ENCODE measurements around the gene DPP6. TPM values are rescaled to one million over a fixed set of nuclear protein-coding genes. Genes with fewer than 3 reads are reported as not detected.

DPP6 gene
- total RNA-seq, 1 experiment from 2014 or later: not detected

DNA sequence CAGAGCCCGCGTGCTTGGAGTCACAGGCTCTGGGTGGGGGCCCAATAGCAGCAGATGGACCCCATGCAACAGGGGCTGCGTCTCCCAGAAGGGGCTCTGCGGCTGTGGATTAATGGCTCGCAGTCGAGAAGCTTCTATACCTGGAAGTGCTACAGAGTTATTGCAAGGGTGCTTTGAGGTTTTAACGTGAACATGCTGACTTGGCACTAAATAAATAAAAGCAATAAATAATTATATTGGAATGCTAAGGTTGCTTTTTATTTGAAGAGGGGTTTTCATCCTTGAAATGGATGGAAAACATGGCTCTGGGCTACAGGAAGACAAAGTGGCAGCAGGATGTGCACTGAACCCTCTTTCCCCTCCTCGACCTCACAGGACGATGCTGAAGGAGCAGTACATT lies 828.3 kb downstream of the DPP6 start:
- no peak overlapping the region for H3K4me3 ChIP-seq (ENCODE audit: low read depth, low read length, poor library complexity, severe bottlenecking)
- peaks cover 8% of the 10 kb centered on the region for H3K9me3 ChIP-seq (ENCODE audit: low read depth, low read length, poor library complexity, severe bottlenecking)
- intact Hi-C loops (cut with micrococcal nuclease; ENCODE audit: unreplicated experiment): no loop called here
- no peak for DNase-seq (ENCODE audit: low spot score)
- TF ChIP-seq, protein P1, sequence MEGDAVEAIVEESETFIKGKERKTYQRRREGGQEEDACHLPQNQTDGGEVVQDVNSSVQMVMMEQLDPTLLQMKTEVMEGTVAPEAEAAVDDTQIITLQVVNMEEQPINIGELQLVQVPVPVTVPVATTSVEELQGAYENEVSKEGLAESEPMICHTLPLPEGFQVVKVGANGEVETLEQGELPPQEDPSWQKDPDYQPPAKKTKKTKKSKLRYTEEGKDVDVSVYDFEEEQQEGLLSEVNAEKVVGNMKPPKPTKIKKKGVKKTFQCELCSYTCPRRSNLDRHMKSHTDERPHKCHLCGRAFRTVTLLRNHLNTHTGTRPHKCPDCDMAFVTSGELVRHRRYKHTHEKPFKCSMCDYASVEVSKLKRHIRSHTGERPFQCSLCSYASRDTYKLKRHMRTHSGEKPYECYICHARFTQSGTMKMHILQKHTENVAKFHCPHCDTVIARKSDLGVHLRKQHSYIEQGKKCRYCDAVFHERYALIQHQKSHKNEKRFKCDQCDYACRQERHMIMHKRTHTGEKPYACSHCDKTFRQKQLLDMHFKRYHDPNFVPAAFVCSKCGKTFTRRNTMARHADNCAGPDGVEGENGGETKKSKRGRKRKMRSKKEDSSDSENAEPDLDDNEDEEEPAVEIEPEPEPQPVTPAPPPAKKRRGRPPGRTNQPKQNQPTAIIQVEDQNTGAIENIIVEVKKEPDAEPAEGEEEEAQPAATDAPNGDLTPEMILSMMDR (conservative IDR thresholded peaks at IDR 0.05; ENCODE audit: low read depth, low read length): no peak
- no peak for TF ChIP-seq EZH2 (IDR thresholded peaks at IDR 0.05; ENCODE audit: borderline replicate concordance, low read depth, low read length, poor library complexity, severe bottlenecking)
- BruUV-seq (replicated peaks): no TSS peak
- ChIA-PET POLR2A (ENCODE audit: low non-redundant PET) (no interaction called here), CTCF (no interaction called here)
- no peak overlapping the region for H3K27ac ChIP-seq (ENCODE audit: low read depth, low read length, poor library complexity, severe bottlenecking)
- H3K36me3 ChIP-seq (ENCODE audit: insufficient read depth, low read length, poor library complexity, severe bottlenecking): no peaks in the 10 kb centered on the region
- H3K4me1 ChIP-seq (ENCODE audit: insufficient read depth, low read length, poor library complexity, severe bottlenecking): no peaks in the 10 kb centered on the region
- H3K27me3 ChIP-seq (replicated peaks; ENCODE audit: insufficient read depth, low read depth, low read length, poor library complexity): peaks cover 9% of the 10 kb centered on the region

GRCh38 chr7:154881026-154881425 lies 828.8 kb downstream of the DPP6 start:
- H3K27ac ChIP-seq (ENCODE audit: low read depth, low read length, poor library complexity, severe bottlenecking): no peak overlapping the region
- ChIA-PET POLR2A (ENCODE audit: low non-redundant PET) (no interaction called here), CTCF (no interaction called here)
- TF ChIP-seq EZH2 (IDR thresholded peaks at IDR 0.05; ENCODE audit: borderline replicate concordance, low read depth, low read length, poor library complexity, severe bottlenecking): no peak
- TF ChIP-seq, protein P1 (conservative IDR thresholded peaks at IDR 0.05; ENCODE audit: low read depth, low read length): no peak
- no peak for DNase-seq (ENCODE audit: low spot score)
- intact Hi-C loops (cut with micrococcal nuclease; ENCODE audit: unreplicated experiment): no loop called here
- no peak overlapping the region for H3K4me3 ChIP-seq (ENCODE audit: low read depth, low read length, poor library complexity, severe bottlenecking)
- BruUV-seq (replicated peaks): no TSS peak
- peaks cover 8% of the 10 kb centered on the region for H3K9me3 ChIP-seq (ENCODE audit: low read depth, low read length, poor library complexity, severe bottlenecking)
- peaks cover 7% of the 10 kb centered on the region for H3K27me3 ChIP-seq (replicated peaks; ENCODE audit: insufficient read depth, low read depth, low read length, poor library complexity)
- no peaks in the 10 kb centered on the region for H3K36me3 ChIP-seq (ENCODE audit: insufficient read depth, low read length, poor library complexity, severe bottlenecking)
- no peaks in the 10 kb centered on the region for H3K4me1 ChIP-seq (ENCODE audit: insufficient read depth, low read length, poor library complexity, severe bottlenecking)

GRCh38 chr7:154881526-154881925 lies 829.3 kb downstream of the DPP6 start:
- POLR2A ChIA-PET (ENCODE audit: low non-redundant PET): no interaction called here
- no peak for DNase-seq (ENCODE audit: low spot score)
- Histone ChIP-seq H3K9me3 (ENCODE audit: low read depth, low read length, poor library complexity, severe bottlenecking) (peaks cover 8% of the 10 kb centered on the region), H3K27ac (ENCODE audit: low read depth, low read length, poor library complexity, severe bottlenecking) (no peak overlapping the region), H3K27me3 (replicated peaks; ENCODE audit: insufficient read depth, low read depth, low read length, poor library complexity) (peaks cover 3% of the 10 kb centered on the region), H3K4me1 (ENCODE audit: insufficient read depth, low read length, poor library complexity, severe bottlenecking) (no peaks in the 10 kb centered on the region), H3K36me3 (ENCODE audit: insufficient read depth, low read length, poor library complexity, severe bottlenecking) (no peaks in the 10 kb centered on the region), H3K4me3 (ENCODE audit: low read depth, low read length, poor library complexity, severe bottlenecking) (no peak overlapping the region)
- intact Hi-C loops (cut with micrococcal nuclease; ENCODE audit: unreplicated experiment): no loop called here
- CTCF ChIA-PET: no interaction called here
- no TSS peak for BruUV-seq (replicated peaks)
- TF ChIP-seq, protein P1 (conservative IDR thresholded peaks at IDR 0.05; ENCODE audit: low read depth, low read length): no peak
- TF ChIP-seq EZH2 (IDR thresholded peaks at IDR 0.05; ENCODE audit: borderline replicate concordance, low read depth, low read length, poor library complexity, severe bottlenecking): no peak

Data from A673 (cell line).